Fibroblast of the conjunctiva (primary cell): ENCODE results near the gene TMEM14B.
"Not testable (repeated sequence)": the region's sequence is repeated elsewhere in the genome, so short reads cannot be mapped to it uniquely, and the experiment has no call there.

Experiments used
- DNase-seq: peaks from one replicate; pipeline ENCODE4 v3.0.0-alpha.2; 2010; ENCODE audit warnings: low read depth

TMEM14B gene

GRCh38 chr6:10746915-10747250 lies 722 bp upstream of the TMEM14B start:
- DNase-seq = no peak

DNA sequence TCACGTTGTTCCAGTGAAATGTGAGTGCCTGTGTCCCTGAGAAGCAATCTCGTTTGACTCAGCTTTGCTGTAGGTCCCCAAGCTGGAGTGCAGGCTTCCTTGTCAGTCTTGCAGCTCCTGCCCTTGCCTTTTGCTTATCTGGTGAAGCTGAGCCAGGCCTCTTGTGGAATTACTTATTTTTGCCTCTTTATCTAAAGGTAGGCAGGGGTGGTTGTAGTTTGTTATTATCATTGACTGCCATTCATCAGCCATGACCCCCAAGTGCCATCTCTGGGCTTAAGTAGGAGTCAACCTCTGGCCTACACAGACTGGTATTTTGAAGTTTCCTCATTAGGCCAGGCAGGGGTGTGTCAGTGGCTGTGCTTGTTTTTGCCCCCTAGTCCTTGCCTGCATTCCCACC lies 2.1 kb downstream of the TMEM14B start:
- DNase-seq = no peak

DNA sequence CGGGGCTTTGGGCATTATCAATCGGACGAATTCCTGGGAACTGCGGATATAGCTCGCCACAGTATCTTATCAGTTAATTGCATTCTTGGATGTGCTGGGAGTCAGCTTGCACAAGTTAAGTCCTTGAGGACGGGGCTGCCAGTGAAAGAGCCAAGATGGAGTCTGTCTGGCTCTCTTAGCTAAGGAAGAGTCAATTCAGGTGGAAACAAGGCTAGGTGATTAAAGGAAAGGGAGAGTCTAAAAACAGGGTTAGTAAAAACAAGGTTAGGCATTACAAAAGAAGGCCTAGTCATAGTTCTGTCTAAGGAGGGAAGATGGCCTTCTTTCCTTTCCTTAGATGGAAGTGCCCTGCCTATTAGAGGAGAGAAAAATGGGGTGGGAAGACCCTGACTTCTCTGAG lies 3.0 kb downstream of the TMEM14B start:
- not testable (repeated sequence) for DNase-seq

GRCh38 chr6:10751757-10752156 lies 4.2 kb downstream of the TMEM14B start:
- DNase-seq = not testable (repeated sequence)

- DNase-seq = no peak
Observed at GRCh38 chr6:10756085-10756484, 8.5 kb downstream of the TMEM14B start.

GRCh38 chr6:10759312-10759839 lies 11.8 kb downstream of the TMEM14B start:
- peak; percentile 80 for DNase-seq

- DNase-seq = peak; percentile 31
Observed at GRCh38 chr6:10759884-10760329, 12.3 kb downstream of the TMEM14B start.

- no peak for DNase-seq
Observed at GRCh38 chr6:10763006-10763405, 15.4 kb downstream of the TMEM14B start.

- DNase-seq = no peak
Observed at GRCh38 chr6:10769419-10769818, 21.8 kb downstream of the TMEM14B start.

- DNase-seq = no peak
Observed at GRCh38 chr6:10771371-10771894, 23.8 kb downstream of the TMEM14B start.

- DNase-seq = no peak
Observed at GRCh38 chr6:10778230-10778629, 30.6 kb downstream of the TMEM14B start.

GRCh38 chr6:10779076-10779475 lies 31.5 kb downstream of the TMEM14B start:
- DNase-seq = no peak

DNA sequence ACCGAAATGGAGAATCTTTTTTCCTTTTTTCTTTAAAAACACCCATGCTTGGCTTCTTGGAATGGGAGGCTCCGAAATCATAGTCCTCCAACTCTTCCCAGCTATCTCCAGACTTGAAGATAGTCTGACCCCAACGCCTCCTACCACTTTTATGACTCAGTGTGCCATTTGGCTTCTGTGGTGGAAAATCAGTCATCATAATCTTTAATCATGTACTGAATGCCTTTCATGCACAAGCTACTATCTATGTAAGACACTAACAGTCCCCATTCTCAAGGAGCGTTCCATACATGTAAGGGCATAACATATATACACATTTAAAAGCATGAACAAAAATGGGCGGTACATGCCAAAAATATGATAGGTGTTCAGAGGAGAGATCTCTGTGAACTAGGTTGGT lies 44.1 kb downstream of the TMEM14B start:
- DNase-seq = no peak

DNA sequence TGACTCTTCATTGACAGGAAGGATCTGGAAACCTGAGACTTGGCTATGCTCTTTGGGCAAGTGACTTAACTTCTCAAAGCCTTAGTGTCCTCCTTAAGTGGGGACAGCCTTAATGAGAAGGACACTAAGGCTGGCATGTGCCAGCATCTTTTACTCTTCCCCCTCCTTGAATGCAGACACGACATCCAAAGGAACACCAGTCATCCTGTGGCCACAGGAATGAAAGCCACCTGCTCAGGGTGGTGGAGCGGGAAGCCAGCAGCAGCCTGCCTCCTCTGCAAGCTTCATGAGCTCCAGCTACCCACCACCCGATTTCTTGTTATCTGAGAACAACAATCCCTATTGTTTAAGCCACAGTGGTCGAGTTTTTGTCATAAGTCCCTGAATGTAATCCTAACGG lies 44.5 kb downstream of the TMEM14B start:
- DNase-seq = no peak

DNA sequence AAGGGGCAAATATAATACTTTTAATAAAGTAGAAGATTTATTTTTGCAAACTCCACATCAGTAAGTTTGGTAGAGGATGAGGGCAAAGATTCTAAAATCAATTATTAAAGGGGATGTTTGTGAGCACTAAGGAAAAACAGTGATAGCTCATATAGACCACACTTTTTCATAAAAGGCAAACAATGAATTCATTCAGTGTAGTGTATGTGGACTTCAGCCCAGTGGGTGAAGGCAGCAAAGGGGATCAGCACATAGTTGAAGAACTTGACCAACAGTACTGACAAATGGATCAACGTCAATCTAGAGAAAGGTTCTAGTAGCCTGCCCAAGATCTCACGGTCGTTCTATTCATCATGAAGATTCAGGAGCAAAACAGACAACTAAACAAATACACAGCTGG lies 45.4 kb downstream of the TMEM14B start:
- DNase-seq = no peak

DNA sequence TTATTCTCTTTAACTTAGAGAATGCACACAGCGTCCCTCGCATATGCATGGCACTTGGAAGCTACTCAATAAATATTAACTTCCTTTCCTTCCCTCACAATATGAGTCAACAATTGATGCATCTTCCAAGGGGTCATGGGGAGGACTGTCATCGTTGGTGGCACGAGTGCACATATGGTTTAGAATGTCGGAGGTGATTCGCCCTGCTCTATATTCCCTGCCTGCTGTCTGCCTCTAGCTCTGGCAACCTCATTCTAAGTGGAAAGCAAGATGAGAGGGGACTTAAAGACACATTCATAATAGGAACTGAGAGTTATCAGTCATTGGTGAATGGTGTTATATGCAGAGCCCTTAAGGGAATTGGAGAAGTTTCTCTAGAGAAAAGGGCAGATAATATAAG lies 46.1 kb downstream of the TMEM14B start:
- no peak for DNase-seq

DNA sequence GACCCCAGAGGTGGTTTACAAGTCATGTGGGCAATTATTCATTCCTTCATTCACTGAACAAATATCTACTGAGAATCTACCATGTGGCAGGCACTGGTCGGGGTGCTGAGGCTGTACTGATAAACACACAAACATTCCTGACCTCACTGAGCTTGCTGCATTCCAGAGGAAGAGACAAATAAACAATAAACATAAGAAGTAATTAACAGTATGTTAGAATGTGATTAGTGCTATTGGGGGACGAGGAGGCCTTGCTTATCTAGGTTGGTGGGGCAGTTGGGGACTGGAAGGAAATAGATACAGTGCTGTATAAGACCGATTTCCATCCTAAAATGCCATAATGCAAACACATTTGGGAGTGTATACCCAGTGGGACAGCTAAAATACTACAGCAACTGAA lies 46.6 kb downstream of the TMEM14B start:
- DNase-seq = no peak

DNA sequence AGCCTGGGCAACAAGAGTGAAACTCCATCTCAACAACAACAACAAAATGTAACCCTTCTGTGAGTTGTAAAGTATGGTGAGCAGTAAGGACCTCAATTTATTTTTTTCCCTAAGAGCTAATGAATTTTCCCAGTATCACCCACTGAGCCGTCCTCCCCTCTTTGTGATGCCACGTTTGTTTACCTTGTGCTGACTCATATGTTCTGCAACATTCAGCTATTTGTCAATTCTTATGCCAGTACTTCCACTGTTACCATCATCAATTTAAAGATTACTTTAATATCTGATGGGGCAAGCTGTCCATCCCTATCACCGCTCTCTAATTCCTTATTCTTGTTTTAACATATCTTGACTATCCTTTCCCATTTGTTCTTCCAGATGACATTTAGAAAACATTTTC lies 53.2 kb downstream of the TMEM14B start:
- peak; percentile 3 for DNase-seq

GRCh38 chr6:10801224-10801848 lies 53.7 kb downstream of the TMEM14B start:
- DNase-seq = peak; percentile 36
